Measurements from ENCODE around the gene NDFIP2.
A peak's percentile ranks its signal among the peaks of the same experiment; 100 is the strongest.

Gene NDFIP2

GRCh38 chr13:79540504-79540903 is 59.5 kb downstream of the NDFIP2 start:
- intact Hi-C loops (cut with DNase I; ENCODE audit: low total_unique reads) = no loop called here
- no peak for DNase-seq
- H3K4me1 ChIP-seq = no peaks in the 10 kb centered on the region
- TF ChIP-seq, protein P1, sequence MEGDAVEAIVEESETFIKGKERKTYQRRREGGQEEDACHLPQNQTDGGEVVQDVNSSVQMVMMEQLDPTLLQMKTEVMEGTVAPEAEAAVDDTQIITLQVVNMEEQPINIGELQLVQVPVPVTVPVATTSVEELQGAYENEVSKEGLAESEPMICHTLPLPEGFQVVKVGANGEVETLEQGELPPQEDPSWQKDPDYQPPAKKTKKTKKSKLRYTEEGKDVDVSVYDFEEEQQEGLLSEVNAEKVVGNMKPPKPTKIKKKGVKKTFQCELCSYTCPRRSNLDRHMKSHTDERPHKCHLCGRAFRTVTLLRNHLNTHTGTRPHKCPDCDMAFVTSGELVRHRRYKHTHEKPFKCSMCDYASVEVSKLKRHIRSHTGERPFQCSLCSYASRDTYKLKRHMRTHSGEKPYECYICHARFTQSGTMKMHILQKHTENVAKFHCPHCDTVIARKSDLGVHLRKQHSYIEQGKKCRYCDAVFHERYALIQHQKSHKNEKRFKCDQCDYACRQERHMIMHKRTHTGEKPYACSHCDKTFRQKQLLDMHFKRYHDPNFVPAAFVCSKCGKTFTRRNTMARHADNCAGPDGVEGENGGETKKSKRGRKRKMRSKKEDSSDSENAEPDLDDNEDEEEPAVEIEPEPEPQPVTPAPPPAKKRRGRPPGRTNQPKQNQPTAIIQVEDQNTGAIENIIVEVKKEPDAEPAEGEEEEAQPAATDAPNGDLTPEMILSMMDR (IDR thresholded peaks at IDR 0.05) = no peak
- no peak overlapping the region for H3K4me3 ChIP-seq
- H3K36me3 ChIP-seq = peaks cover 0 to 5% (median 0%) of the 10 kb centered on the region in 3 donors
- no peaks in the 10 kb centered on the region for H3K9me3 ChIP-seq
- H3K27me3 ChIP-seq = no peaks in the 10 kb centered on the region
- H3K27ac ChIP-seq = no peak overlapping the region

DNA sequence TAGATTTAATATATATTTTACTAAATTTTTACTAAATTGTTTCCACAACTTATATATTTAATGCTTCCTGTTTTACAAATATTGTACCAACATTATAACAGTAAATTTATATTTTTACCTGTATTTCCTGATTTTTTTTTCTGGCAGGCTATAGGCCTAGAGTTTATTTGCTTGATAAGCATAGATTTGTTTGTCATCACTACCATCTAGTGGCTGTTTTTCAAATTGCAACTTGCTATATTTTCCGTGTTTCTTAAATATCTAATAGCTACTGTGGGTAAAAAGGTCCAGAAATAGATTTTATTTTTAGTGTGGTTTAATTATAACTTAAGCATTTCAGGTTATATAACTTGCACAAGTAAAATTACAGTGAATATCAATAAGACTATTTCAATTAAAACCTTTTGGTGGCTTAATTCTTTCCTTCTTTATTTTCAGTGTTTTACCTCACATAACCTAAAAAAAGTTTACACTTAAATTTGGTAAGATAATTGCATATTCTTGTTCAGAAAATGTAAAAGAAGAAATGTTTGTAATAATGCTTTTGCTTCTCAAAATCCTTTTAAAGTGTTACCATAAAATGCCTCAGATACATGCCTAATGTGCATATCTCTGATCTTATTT is 60.6 kb downstream of the NDFIP2 start:
- Histone ChIP-seq H3K9me3 (no peaks in the 10 kb centered on the region), H3K27me3 (no peaks in the 10 kb centered on the region), H3K4me3 (no peak overlapping the region), H3K27ac (no peak overlapping the region), H3K4me1 (no peaks in the 10 kb centered on the region), H3K36me3 (peaks cover 0 to 5% (median 0%) of the 10 kb centered on the region in 3 donors)
- intact Hi-C loops (cut with DNase I; ENCODE audit: low total_unique reads) = no loop called here
- no peak for DNase-seq
- TF ChIP-seq, protein P1 (IDR thresholded peaks at IDR 0.05) = peak; percentile 77 to 81

GRCh38 chr13:79543883-79544282 is 62.9 kb downstream of the NDFIP2 start:
- TF ChIP-seq, protein P1 (IDR thresholded peaks at IDR 0.05) = no peak
- no peaks in the 10 kb centered on the region for H3K4me1 ChIP-seq
- no peaks in the 10 kb centered on the region for H3K9me3 ChIP-seq
- H3K36me3 ChIP-seq = no peaks in the 10 kb centered on the region
- intact Hi-C loops (cut with DNase I; ENCODE audit: low total_unique reads) = no loop called here
- no peak overlapping the region for H3K27ac ChIP-seq
- no peak overlapping the region for H3K4me3 ChIP-seq
- H3K27me3 ChIP-seq = no peaks in the 10 kb centered on the region
- no peak for DNase-seq

- intact Hi-C loops (cut with DNase I; ENCODE audit: low total_unique reads) = no loop called here
- no peak for DNase-seq
These were observed 66.5 kb downstream of the NDFIP2 start for GRCh38 chr13:79547211-79548195.

GRCh38 chr13:79548902-79549301 is 67.9 kb downstream of the NDFIP2 start:
- intact Hi-C loops (cut with DNase I; ENCODE audit: low total_unique reads) = no loop called here
- no peak for DNase-seq
- H3K9me3 ChIP-seq = no peaks in the 10 kb centered on the region
- no peak overlapping the region for H3K27ac ChIP-seq
- H3K4me3 ChIP-seq = no peak overlapping the region
- TF ChIP-seq, protein P1 (IDR thresholded peaks at IDR 0.05) = no peak
- H3K27me3 ChIP-seq = no peaks in the 10 kb centered on the region
- no peaks in the 10 kb centered on the region for H3K4me1 ChIP-seq
- no peaks in the 10 kb centered on the region for H3K36me3 ChIP-seq

More at GRCh38 chr13:79547211-79548195, 66.5 kb downstream of the NDFIP2 start:
- no peak overlapping the region for H3K4me3 ChIP-seq
- no peak overlapping the region for H3K27ac ChIP-seq
- no peaks in the 10 kb centered on the region for H3K36me3 ChIP-seq
- H3K4me1 ChIP-seq = no peaks in the 10 kb centered on the region
- no peaks in the 10 kb centered on the region for H3K9me3 ChIP-seq
- TF ChIP-seq, protein P1 (IDR thresholded peaks at IDR 0.05) = no peak
- no peaks in the 10 kb centered on the region for H3K27me3 ChIP-seq
